ENCODE data around the gene PET100.

DNA sequence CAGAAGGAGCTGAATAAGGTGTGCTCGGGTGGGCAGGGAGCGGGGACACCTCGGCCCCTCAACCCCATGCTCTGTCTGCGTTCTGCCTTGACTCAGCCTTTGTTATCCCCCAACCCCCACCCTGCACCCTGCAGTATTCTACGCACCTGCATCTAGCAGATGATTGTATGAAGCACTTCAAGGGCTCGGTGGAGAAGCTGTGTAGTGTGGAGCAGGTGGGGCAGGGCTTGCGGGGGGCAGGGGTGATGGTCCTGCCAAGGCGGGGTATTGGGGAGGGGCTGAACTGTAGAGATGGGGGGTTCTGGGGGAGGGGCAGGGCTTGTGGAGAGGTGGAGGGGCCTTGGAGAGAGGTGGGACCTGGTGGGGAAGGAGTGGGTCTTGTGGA lies 13.4 kb downstream of the PET100 start:
- TF ChIP-seq, protein P1, sequence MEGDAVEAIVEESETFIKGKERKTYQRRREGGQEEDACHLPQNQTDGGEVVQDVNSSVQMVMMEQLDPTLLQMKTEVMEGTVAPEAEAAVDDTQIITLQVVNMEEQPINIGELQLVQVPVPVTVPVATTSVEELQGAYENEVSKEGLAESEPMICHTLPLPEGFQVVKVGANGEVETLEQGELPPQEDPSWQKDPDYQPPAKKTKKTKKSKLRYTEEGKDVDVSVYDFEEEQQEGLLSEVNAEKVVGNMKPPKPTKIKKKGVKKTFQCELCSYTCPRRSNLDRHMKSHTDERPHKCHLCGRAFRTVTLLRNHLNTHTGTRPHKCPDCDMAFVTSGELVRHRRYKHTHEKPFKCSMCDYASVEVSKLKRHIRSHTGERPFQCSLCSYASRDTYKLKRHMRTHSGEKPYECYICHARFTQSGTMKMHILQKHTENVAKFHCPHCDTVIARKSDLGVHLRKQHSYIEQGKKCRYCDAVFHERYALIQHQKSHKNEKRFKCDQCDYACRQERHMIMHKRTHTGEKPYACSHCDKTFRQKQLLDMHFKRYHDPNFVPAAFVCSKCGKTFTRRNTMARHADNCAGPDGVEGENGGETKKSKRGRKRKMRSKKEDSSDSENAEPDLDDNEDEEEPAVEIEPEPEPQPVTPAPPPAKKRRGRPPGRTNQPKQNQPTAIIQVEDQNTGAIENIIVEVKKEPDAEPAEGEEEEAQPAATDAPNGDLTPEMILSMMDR (IDR thresholded peaks at IDR 0.05): no peak
- TF ChIP-seq POLR2A (IDR thresholded peaks at IDR 0.05): no peak

All from heart left ventricle (tissue), 13 donors.